Pancreas (tissue), 10 donors: ENCODE results near the gene JOSD1. TPM values are rescaled to one million over a fixed set of nuclear protein-coding genes. Genes with fewer than 3 reads are reported as not detected.
A peak's percentile ranks its signal among the peaks of the same experiment; 100 is the strongest.

Experiments used
- ATAC-seq, 4 donors: fragments of 200-7000 bp; cut with Tn5 transposase; one replicate each; pipeline versions ENCODE4 v1.8.0 to v1.9.1; 2020; ENCODE audit warnings: mild to moderate bottlenecking in 4 of 4, moderate library complexity in 4 of 4
- DNase-seq, 6 donors: peaks; one replicate each; pipeline ENCODE4 v3.0.0-alpha.2; 2020
- FAIRE-seq: peaks from 2 replicates; lab custom pipeline; 2012; peaks lifted over from hg19 to GRCh38; lab: Jason Lieb, UNC
- H3K27ac ChIP-seq, 4 donors: fragments of 200-600 bp; sonication (generic); 1 replicate in 3 of 4; 2 replicates in 1 of 4; pipeline versions ENCODE4 v1.5.0 to v1.8.0; 2020
- H3K27me3 ChIP-seq, 4 donors: fragments of 200-600 bp; one replicate each; pipeline ENCODE4 v1.8.0; 2021
- H3K36me3 ChIP-seq, 3 donors: fragments of 200-600 bp; sonication (generic) in 1 of 3; one replicate each; pipeline versions ENCODE4 v1.5.0 to v1.8.0; 2020 to 2021
- H3K4me1 ChIP-seq, 3 donors: fragments of 200-600 bp; one replicate each; pipeline ENCODE4 v1.8.0; 2021
- H3K4me3 ChIP-seq, 4 donors: fragments of 200-600 bp; sonication (generic) in 2 of 4; one replicate each; pipeline versions ENCODE4 v1.5.0 to v1.8.0; 2020 to 2021
- H3K9me3 ChIP-seq, 4 donors: fragments of 200-600 bp; one replicate each; pipeline ENCODE4 v1.8.0; 2021
- WGBS, 2 donors: extraction: QIAGEN DNeasy Blood & Tissue Kit; methylation state at CpG; one replicate each; pipeline ENCODE4 v1.1.7; 2013; 5-methylcytosine and 5-hydroxymethylcytosine counted together
- intact Hi-C, 3 donors: fragments of 100-400 bp; cut with DNase I; formaldehyde crosslinking; loops; one replicate each; pipeline versions ENCODE4 v1.11.1 to v1.14.2; 2022
- polyA plus RNA-seq, 2 donors: library from polyadenylated mRNA; stranded (reverse); fragments of 200-250 nt; gene quantifications; one replicate each; pipeline ENCODE4 v1.2.3, GENCODE V29; 2013
- total RNA-seq, 6 donors: library from RNA; stranded (reverse); fragmentation: NEBNext Ultra II Directional in 4 of 6; extraction: Animal tissue kit (Norgen Biotek cat#: 25700) in 4 of 6; gene quantifications; one replicate each; pipeline versions ENCODE4 v1.2.1 to v1.2.4, GENCODE V29; 2021 to 2023
- TF ChIP-seq, protein P1 (sequence below), 4 donors: fragments of 200-600 bp; sonication (generic) in 3 of 4; IDR thresholded peaks; one replicate each; pipeline versions ENCODE4 v1.5.0 to v1.8.0; 2021; ENCODE audit warnings: antibody characterized with exemption in 4 of 4
- donor health status: healthy with polysubstance abuse.
- donor health status: DM: no; HTN: no; CAD: no; lungs with moderate emphysema.
- donor health status: DM: no; HTN: no; CAD: no.
- donor health status: control.
- donor health status: control.
- donor health status: Bipolar disorder and iron deficiency.
- donor health status: DM: yes; HTN: yes; CAD: no.
- donor health status: DM: no; HTN: no; CAD: no.
- donor health status: DM: no; HTN: no; CAD: no.
- donor health status: DM: yes; HTN: yes; CAD: no.

Gene JOSD1
- total and polyA plus RNA-seq, 8 donors, result 10.9 to 32.3 (median 20.0) TPM

DNA sequence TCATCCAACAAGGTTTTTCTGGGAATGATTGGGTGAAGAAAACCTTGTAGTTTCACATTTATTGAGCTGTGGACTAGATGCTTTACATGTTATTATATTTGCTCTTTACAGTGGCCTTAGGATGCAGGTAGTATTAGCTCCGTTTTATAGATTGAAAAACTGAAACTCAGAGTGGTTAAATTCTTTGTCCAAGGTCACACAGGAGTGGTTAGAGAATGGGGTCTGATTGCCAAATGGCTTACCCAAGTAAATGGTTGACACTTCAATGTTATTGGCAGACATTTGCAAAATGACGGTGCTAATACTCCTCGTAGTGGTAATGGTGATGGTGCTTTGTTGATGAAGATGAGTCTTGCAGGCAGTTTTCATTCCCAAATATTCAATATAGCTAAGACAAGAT, 7.2 kb upstream of the JOSD1 start:
- H3K4me1 ChIP-seq, result peaks cover 18 to 29% (median 27%) of the 10 kb centered on the region in 3 donors
- intact Hi-C loops, result no loop called here

GRCh38 chr22:38707346-38707745, 6.6 kb upstream of the JOSD1 start:
- Histone ChIP-seq H3K9me3 (no peaks in the 10 kb centered on the region), H3K4me3 (peak overlapping the region; percentile 3 to 99 (median 90)), H3K27ac (peak overlapping the region; percentile 19 to 97 (median 92)), H3K36me3 (no peaks in the 10 kb centered on the region), H3K4me1 (peaks cover 18 to 29% (median 27%) of the 10 kb centered on the region in 3 donors), H3K27me3 (no peaks in the 10 kb centered on the region)
- ATAC-seq (peak in 2 of 4 donors; percentile 8 to 14), FAIRE-seq (no peak), DNase-seq (no peak)
- 8 to 17% methylated on average over 2 of the region's 2 CpGs for WGBS, 2 donors
- intact Hi-C loops, result no loop called here
- TF ChIP-seq, protein P1, sequence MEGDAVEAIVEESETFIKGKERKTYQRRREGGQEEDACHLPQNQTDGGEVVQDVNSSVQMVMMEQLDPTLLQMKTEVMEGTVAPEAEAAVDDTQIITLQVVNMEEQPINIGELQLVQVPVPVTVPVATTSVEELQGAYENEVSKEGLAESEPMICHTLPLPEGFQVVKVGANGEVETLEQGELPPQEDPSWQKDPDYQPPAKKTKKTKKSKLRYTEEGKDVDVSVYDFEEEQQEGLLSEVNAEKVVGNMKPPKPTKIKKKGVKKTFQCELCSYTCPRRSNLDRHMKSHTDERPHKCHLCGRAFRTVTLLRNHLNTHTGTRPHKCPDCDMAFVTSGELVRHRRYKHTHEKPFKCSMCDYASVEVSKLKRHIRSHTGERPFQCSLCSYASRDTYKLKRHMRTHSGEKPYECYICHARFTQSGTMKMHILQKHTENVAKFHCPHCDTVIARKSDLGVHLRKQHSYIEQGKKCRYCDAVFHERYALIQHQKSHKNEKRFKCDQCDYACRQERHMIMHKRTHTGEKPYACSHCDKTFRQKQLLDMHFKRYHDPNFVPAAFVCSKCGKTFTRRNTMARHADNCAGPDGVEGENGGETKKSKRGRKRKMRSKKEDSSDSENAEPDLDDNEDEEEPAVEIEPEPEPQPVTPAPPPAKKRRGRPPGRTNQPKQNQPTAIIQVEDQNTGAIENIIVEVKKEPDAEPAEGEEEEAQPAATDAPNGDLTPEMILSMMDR (IDR thresholded peaks at IDR 0.05), result no peak

More for the DNA sequence above, 7.2 kb upstream of the JOSD1 start:
- Histone ChIP-seq H3K9me3 (no peaks in the 10 kb centered on the region), H3K36me3 (no peaks in the 10 kb centered on the region), H3K27ac (no peak overlapping the region), H3K4me3 (peak overlapping the region in 2 of 4 donors; percentile 88 to 99), H3K27me3 (no peaks in the 10 kb centered on the region)
- TF ChIP-seq, protein P1 (IDR thresholded peaks at IDR 0.05), result no peak
- 27 to 34% methylated on average over 3 of the region's 3 CpGs for WGBS, 2 donors
- no peak for ATAC-seq
- no peak for DNase-seq
- no peak for FAIRE-seq

GRCh38 chr22:38706901-38707195, 6.1 kb upstream of the JOSD1 start:
- Histone ChIP-seq H3K9me3 (no peaks in the 10 kb centered on the region), H3K27me3 (no peaks in the 10 kb centered on the region), H3K4me3 (peak overlapping the region; percentile 3 to 99 (median 90)), H3K27ac (peak overlapping the region; percentile 19 to 97 (median 92)), H3K4me1 (peaks cover 18 to 29% (median 27%) of the 10 kb centered on the region in 3 donors), H3K36me3 (no peaks in the 10 kb centered on the region)
- intact Hi-C loops, result no loop called here
- 0 to 1% methylated on average over 4 of the region's 4 CpGs for WGBS, 2 donors
- DNase-seq, result no peak
- ATAC-seq, result no peak
- TF ChIP-seq, protein P1 (IDR thresholded peaks at IDR 0.05), result no peak
- FAIRE-seq, result no peak

GRCh38 chr22:38706101-38706900, 5.6 kb upstream of the JOSD1 start:
- ATAC-seq (peak; percentile 4 to 34 (median 19)), FAIRE-seq (no peak), DNase-seq (peak; percentile 57 to 88 (median 71))
- Histone ChIP-seq H3K4me3 (peak overlapping the region; percentile 87 to 99 (median 90)), H3K9me3 (no peaks in the 10 kb centered on the region), H3K36me3 (no peaks in the 10 kb centered on the region), H3K27me3 (no peaks in the 10 kb centered on the region), H3K27ac (peak overlapping the region; percentile 87 to 97 (median 92)), H3K4me1 (peaks cover 18 to 32% (median 29%) of the 10 kb centered on the region in 3 donors)
- TF ChIP-seq, protein P1 (IDR thresholded peaks at IDR 0.05), result no peak
- WGBS, 2 donors, result 0 to 1% methylated on average over 62 to 79 of the region's 80 CpGs
- intact Hi-C loops, result no loop called here
